Hepatocyte (in vitro differentiated cells): ENCODE results near the gene RGS1. TPM values are rescaled to one million over a fixed set of nuclear protein-coding genes. Genes with fewer than 3 reads are reported as not detected.

Source experiments
- DNase-seq: peaks from one replicate; pipeline ENCODE4 v3.0.0-alpha.2; 2016; ENCODE audit warnings: low spot score
- H2AFZ ChIP-seq: fragments of 200-600 bp; sonication (generic); 2 replicates; pipeline ENCODE4 v1.6.0; 2016; ENCODE audit warnings: antibody characterized with exemption, mild to moderate bottlenecking
- H3K27ac ChIP-seq: fragments of 200-600 bp; sonication (generic); 2 replicates; pipeline ENCODE4 v1.5.1; 2016; ENCODE audit warnings: mild to moderate bottlenecking
- H3K27me3 ChIP-seq: fragments of 200-600 bp; sonication (generic); 2 replicates; pipeline ENCODE4 v1.6.1; 2016
- H3K36me3 ChIP-seq: fragments of 200-600 bp; sonication (generic); replicated peaks from 2 replicates; pipeline ENCODE4 v1.5.1; 2016; ENCODE audit warnings: low read depth; ENCODE audit not compliant: insufficient read depth
- H3K4me1 ChIP-seq: fragments of 200-600 bp; sonication (generic); 2 replicates; pipeline ENCODE4 v1.5.1; 2016; ENCODE audit warnings: mild to moderate bottlenecking, moderate library complexity; ENCODE audit not compliant: insufficient read depth
- H3K4me2 ChIP-seq: fragments of 200-600 bp; sonication (generic); 2 replicates; pipeline ENCODE4 v1.6.0; 2016
- H3K4me3 ChIP-seq: fragments of 200-600 bp; sonication (generic); 2 replicates; pipeline ENCODE4 v1.5.1; 2016; ENCODE audit warnings: mild to moderate bottlenecking
- H3K79me2 ChIP-seq: fragments of 200-600 bp; sonication (generic); 2 replicates; pipeline ENCODE4 v1.6.0; 2017; ENCODE audit warnings: mild to moderate bottlenecking
- H3K9me2 ChIP-seq: fragments of 200-600 bp; sonication (generic); replicated peaks from 2 replicates; pipeline ENCODE4 v1.6.0; 2017; ENCODE audit warnings: mild to moderate bottlenecking; ENCODE audit not compliant: insufficient read depth
- H3K9me3 ChIP-seq: fragments of 200-600 bp; sonication (generic); 2 replicates; pipeline ENCODE4 v1.5.1; 2016; ENCODE audit warnings: low read depth, mild to moderate bottlenecking
- H4K20me1 ChIP-seq: fragments of 200-600 bp; sonication (generic); 2 replicates; pipeline ENCODE4 v1.6.0; 2016; ENCODE audit warnings: mild to moderate bottlenecking; ENCODE audit not compliant: insufficient read depth, poor library complexity, severe bottlenecking
- EZH2 ChIP-seq: fragments of 200-600 bp; sonication (generic); IDR thresholded peaks from 2 replicates; pipeline ENCODE4 v1.6.1; 2016; ENCODE audit warnings: antibody characterized with exemption, mild to moderate bottlenecking, borderline replicate concordance
- EZH2phosphoT487 ChIP-seq: fragments of 200-600 bp; sonication (generic); IDR thresholded peaks from one replicate; pipeline ENCODE4 v1.6.1; 2018; ENCODE audit warnings: antibody characterized with exemption, mild to moderate bottlenecking, low read depth, moderate library complexity; ENCODE audit not compliant: unreplicated experiment, severe bottlenecking
- WGBS: methylation state at CpG from one replicate; pipeline ENCODE4 v1.1.6; 2016; ENCODE audit warnings: low lambda C conversion rate; ENCODE audit errors: missing lambda C conversion rate; 5-methylcytosine and 5-hydroxymethylcytosine counted together
- polyA plus RNA-seq: library from polyadenylated mRNA; unstranded; fragments of >200 nt; fragmentation: Nextera tagmentation; extraction: Ambion mirVana; gene quantifications from 2 replicates; pipeline ENCODE4 v1.2.1, GENCODE V29; 2016
- total RNA-seq: library from RNA; depleted of rRNA; stranded (reverse); fragments of >200 nt; gene quantifications from 2 replicates; pipeline ENCODE4 v1.2.3, GENCODE V29; 2014
- TF ChIP-seq, protein P1 (sequence below): fragments of 200-600 bp; sonication (generic); IDR thresholded peaks from 2 replicates; pipeline ENCODE4 v1.5.1; 2016; ENCODE audit warnings: antibody characterized with exemption, mild to moderate bottlenecking; ENCODE audit not compliant: poor library complexity

The RGS1 gene
- total and polyA plus RNA-seq, 2 experiments from 2014 or later = 4.0 to 9.8 TPM

DNA sequence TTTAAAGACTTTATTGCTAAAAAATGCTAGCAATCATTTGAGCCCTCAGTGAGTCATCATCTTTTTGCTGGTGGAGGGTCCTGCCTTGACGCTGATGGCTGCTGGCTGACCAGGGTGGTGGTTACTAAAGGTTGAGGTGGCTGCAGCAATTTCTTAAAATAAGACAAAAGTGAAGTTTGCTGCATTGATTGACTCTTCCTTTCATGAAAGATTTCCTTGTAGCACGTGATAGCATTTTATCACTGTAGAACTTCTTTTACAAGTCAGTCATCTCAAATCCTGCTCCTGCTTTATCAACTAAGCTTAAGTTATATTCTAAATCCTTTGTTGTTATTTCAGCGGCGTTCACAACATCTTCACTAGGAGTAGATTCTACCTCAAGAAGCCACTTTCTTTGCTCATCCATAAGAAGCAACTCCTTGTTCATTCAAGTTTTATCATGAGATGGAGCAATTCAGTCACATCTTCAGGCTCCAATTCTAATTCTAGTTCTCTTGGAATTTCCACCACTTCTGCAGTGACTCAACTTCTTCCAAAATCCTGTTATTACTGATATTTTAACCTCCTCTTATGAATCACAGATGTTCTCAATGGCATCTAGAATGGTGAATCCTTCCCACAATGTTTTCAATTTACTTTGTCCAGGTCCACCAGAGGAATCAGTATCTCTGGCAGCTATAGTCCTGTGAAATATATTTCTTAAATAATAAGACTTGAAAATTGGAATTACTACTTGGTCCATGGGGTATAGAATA, 17.6 kb upstream of the RGS1 start:
- Histone ChIP-seq H2AFZ (no peak overlapping the region), H3K79me2 (no peaks in the 10 kb centered on the region), H3K4me3 (no peak overlapping the region), H4K20me1 (no peaks in the 10 kb centered on the region), H3K9me3 (no peaks in the 10 kb centered on the region), H3K27ac (no peak overlapping the region), H3K27me3 (no peaks in the 10 kb centered on the region), H3K4me1 (no peaks in the 10 kb centered on the region), H3K4me2 (no peak overlapping the region), H3K9me2 (no peaks in the 10 kb centered on the region), H3K36me3 (no peaks in the 10 kb centered on the region)
- 80% methylated on average over 4 of the region's 4 CpGs for WGBS
- TF ChIP-seq, protein P1, sequence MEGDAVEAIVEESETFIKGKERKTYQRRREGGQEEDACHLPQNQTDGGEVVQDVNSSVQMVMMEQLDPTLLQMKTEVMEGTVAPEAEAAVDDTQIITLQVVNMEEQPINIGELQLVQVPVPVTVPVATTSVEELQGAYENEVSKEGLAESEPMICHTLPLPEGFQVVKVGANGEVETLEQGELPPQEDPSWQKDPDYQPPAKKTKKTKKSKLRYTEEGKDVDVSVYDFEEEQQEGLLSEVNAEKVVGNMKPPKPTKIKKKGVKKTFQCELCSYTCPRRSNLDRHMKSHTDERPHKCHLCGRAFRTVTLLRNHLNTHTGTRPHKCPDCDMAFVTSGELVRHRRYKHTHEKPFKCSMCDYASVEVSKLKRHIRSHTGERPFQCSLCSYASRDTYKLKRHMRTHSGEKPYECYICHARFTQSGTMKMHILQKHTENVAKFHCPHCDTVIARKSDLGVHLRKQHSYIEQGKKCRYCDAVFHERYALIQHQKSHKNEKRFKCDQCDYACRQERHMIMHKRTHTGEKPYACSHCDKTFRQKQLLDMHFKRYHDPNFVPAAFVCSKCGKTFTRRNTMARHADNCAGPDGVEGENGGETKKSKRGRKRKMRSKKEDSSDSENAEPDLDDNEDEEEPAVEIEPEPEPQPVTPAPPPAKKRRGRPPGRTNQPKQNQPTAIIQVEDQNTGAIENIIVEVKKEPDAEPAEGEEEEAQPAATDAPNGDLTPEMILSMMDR = no peak
- TF ChIP-seq EZH2phosphoT487 = no peak
- no peak for TF ChIP-seq EZH2
- no peak for DNase-seq

DNA sequence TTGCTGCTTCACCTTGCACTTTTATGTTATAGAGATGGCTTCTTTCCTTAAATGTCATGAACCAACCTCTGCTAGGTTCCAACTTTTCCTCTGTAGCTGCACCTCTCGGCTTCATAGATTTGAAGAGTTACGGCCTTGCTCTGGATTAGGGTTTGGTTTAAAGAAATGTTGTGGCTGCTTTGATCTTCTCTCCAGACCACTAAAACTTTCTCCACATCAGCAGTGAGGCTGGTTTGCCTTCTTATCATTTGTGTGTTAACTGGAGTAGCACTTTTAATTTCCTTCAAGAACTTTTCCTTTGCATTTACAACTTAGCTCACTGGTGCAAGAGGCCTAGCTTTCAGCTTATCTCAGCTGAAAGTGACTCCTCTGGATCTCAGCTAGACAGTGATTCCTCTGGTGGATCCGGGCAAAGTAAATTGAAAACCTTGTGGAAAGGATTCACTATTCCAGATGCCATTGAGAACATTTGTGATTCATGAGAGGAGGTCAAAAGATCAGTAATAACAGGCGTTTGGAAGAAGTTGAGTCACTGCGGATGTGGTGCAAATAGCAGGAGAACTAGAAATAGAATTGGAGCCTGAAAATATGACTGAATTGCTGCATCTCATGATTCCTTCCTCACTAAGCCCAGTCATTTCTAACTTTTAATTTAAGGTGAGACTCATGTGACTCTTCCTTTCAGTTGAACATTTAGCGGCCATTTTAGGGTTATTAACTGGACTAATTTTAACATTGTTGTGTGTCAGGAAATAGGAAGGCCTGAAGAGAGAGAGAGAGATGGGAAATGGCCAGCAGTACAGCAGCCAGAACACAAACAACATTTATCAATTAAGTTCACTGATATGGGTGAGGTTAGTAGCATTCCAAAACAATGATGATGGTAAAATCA, 16.2 kb upstream of the RGS1 start:
- H3K27ac ChIP-seq = peak overlapping the region; percentile 26

DNA sequence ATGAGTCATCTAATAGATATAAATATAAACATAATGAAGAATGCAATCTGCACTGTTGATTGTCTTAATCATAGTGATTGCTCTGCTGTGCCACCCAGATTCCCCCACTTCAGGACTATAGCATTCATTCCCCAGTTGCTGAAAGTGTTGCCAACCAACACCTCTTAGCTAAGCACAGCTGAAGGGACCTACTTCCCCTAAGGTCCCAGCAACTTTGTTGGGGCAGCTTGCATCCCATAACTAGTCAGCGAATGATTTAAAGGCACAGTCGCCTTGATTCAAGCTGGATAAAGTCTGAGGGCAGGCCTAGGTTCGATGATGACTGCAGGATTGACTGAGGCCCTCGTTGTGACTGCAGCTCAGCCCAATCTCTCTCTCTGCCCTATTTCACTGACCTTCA, 14.3 kb upstream of the RGS1 start:
- Histone ChIP-seq H3K9me3 (no peaks in the 10 kb centered on the region), H3K36me3 (no peaks in the 10 kb centered on the region), H3K9me2 (no peaks in the 10 kb centered on the region), H3K4me3 (no peak overlapping the region), H3K4me2 (no peak overlapping the region), H3K4me1 (no peaks in the 10 kb centered on the region), H3K79me2 (no peaks in the 10 kb centered on the region), H2AFZ (no peak overlapping the region), H3K27me3 (no peaks in the 10 kb centered on the region), H3K27ac (no peak overlapping the region), H4K20me1 (no peaks in the 10 kb centered on the region)
- DNase-seq = no peak
- 88% methylated on average over 4 of the region's 4 CpGs for WGBS
- TF ChIP-seq, protein P1 = no peak
- TF ChIP-seq EZH2phosphoT487 (no peak), EZH2 (no peak)

More for the DNA sequence above, 16.2 kb upstream of the RGS1 start:
- no peaks in the 10 kb centered on the region for H3K36me3 ChIP-seq
- H3K9me3 ChIP-seq = no peaks in the 10 kb centered on the region
- H3K4me3 ChIP-seq = no peak overlapping the region
- DNase-seq = peak; percentile 19
- no peaks in the 10 kb centered on the region for H3K4me1 ChIP-seq
- H4K20me1 ChIP-seq = no peaks in the 10 kb centered on the region
- H3K27me3 ChIP-seq = no peaks in the 10 kb centered on the region
- TF ChIP-seq EZH2phosphoT487 = peak; percentile 99
- TF ChIP-seq, protein P1 = no peak
- no peak overlapping the region for H3K4me2 ChIP-seq
- no peak overlapping the region for H2AFZ ChIP-seq
- H3K9me2 ChIP-seq = no peaks in the 10 kb centered on the region
- WGBS = 57% methylated on average over 6 of the region's 6 CpGs
- H3K79me2 ChIP-seq = no peaks in the 10 kb centered on the region
